ENCODE data around the gene TRABD2B. TPM values are rescaled to one million over a fixed set of nuclear protein-coding genes. Genes with fewer than 3 reads are reported as not detected.

The TRABD2B gene
- total and polyA plus RNA-seq, 2 of the 4 experiments (the other 2 are of a cell fraction): not detected

GRCh38 chr1:47784497-47784822 is 212.7 kb downstream of the TRABD2B start:
- Histone ChIP-seq H2AK9ac (replicated peaks; ENCODE audit: low read depth, low read length, poor library complexity) (no peak overlapping the region), H3K4me1 (ENCODE audit: control insufficient read depth, insufficient read depth, low read length) (no peaks in the 10 kb centered on the region), H4K20me1 (ENCODE audit: insufficient read depth, low read length) (no peaks in the 10 kb centered on the region), H2AK5ac (ENCODE audit: low read depth, low read length) (no peak overlapping the region), H2BK5ac (ENCODE audit: low read depth, low read length, poor library complexity, severe bottlenecking) (no peak overlapping the region), H4K91ac (ENCODE audit: insufficient read depth, low read depth, low read length) (no peak overlapping the region), H3K56ac (ENCODE audit: extremely low read depth, insufficient read depth, low read length) (no peak overlapping the region), H2AFZ (replicated peaks; ENCODE audit: low read length, poor library complexity) (no peak overlapping the region), H4K8ac (ENCODE audit: low read depth in 2 of 2, low read length in 2 of 2) (no peak overlapping the region), H3K4ac (ENCODE audit: low read depth, low read length) (no peak overlapping the region), H3K4me3 (ENCODE audit: insufficient read depth, low read depth, low read length) (no peak overlapping the region), H3K9me3 (ENCODE audit: control insufficient read depth, insufficient read depth, low read length) (no peaks in the 10 kb centered on the region), H3K4me2 (ENCODE audit: low read depth, low read length) (no peak overlapping the region), H3K9me1 (ENCODE audit: insufficient read depth, low read length) (no peaks in the 10 kb centered on the region), H2BK120ac (ENCODE audit: low read depth, low read length) (no peak overlapping the region), H3K23ac (ENCODE audit: low read depth, low read length) (no peak overlapping the region), H3K18ac (ENCODE audit: low read depth, low read length) (no peak overlapping the region), H3K36me3 (ENCODE audit: control insufficient read depth, insufficient read depth, low read length) (no peaks in the 10 kb centered on the region), H2BK15ac (ENCODE audit: low read depth, low read length) (no peak overlapping the region), H4K5ac (ENCODE audit: low read depth, low read length) (no peak overlapping the region), H2BK20ac (ENCODE audit: low read depth, low read length) (no peak overlapping the region), H3K14ac (replicated peaks; ENCODE audit: low read depth, low read length) (no peak overlapping the region), H3K9ac (ENCODE audit: low read depth, low read length) (no peak overlapping the region), H3K79me1 (ENCODE audit: low read depth in 1 of 2, low read length in 2 of 2) (no peaks in the 10 kb centered on the region), H3K27me3 (ENCODE audit: control insufficient read depth, insufficient read depth, low read length) (no peaks in the 10 kb centered on the region; the same call in 1 of the 2 replicates), H3K27ac (ENCODE audit: insufficient read depth, low read length) (no peak overlapping the region)
- no peak for TF ChIP-seq SMC3 (IDR thresholded peaks at IDR 0.05; ENCODE audit: low read depth, low read length)
- TF ChIP-seq RCOR1 (IDR thresholded peaks at IDR 0.05; ENCODE audit: insufficient replicate concordance, low read length): no peak
- TF ChIP-seq MAZ (IDR thresholded peaks at IDR 0.05; ENCODE audit: borderline replicate concordance, low read depth, low read length): no peak
- TF ChIP-seq RAD21 (IDR thresholded peaks at IDR 0.05; ENCODE audit: low read length): no peak
- TF ChIP-seq CTCF (conservative IDR thresholded peaks at IDR 0.05; ENCODE audit: low read depth, low read length): no peak
- no peak for TF ChIP-seq MAFK (IDR thresholded peaks at IDR 0.05; ENCODE audit: low read depth, low read length)
- no peak for TF ChIP-seq POLR2A (IDR thresholded peaks at IDR 0.05; ENCODE audit: low read depth, low read length)
- no peak for TF ChIP-seq NFE2L2 (IDR thresholded peaks at IDR 0.05; ENCODE audit: low read depth, low read length)
- no peak for TF ChIP-seq BHLHE40 (IDR thresholded peaks at IDR 0.05; ENCODE audit: low read depth, low read length)
- TF ChIP-seq, protein P1, sequence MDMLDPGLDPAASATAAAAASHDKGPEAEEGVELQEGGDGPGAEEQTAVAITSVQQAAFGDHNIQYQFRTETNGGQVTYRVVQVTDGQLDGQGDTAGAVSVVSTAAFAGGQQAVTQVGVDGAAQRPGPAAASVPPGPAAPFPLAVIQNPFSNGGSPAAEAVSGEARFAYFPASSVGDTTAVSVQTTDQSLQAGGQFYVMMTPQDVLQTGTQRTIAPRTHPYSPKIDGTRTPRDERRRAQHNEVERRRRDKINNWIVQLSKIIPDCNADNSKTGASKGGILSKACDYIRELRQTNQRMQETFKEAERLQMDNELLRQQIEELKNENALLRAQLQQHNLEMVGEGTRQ (IDR thresholded peaks at IDR 0.05; ENCODE audit: low read depth, low read length): no peak
- TF ChIP-seq CHD1 (IDR thresholded peaks at IDR 0.05; ENCODE audit: low read depth, low read length): no peak
- no peak for TF ChIP-seq RFX5 (IDR thresholded peaks at IDR 0.05; ENCODE audit: low read depth, low read length)
- no peak for TF ChIP-seq MXI1 (IDR thresholded peaks at IDR 0.05; ENCODE audit: borderline replicate concordance, low read depth, low read length)
- TF ChIP-seq FOS (IDR thresholded peaks at IDR 0.05; ENCODE audit: low read depth, low read length): no peak
- no peak for TF ChIP-seq CEBPB (IDR thresholded peaks at IDR 0.05; ENCODE audit: low read depth, low read length)
- no peak for TF ChIP-seq ELK1 (IDR thresholded peaks at IDR 0.05; ENCODE audit: borderline replicate concordance, low read depth, low read length)
- 8% methylated on average over 4 of the region's 6 CpGs; no CpG with 5 or more reads in 1 of the 2 experiments for WGBS, 2 experiments (ENCODE audit: extremely low coverage in 2 of 2, insufficient read length in 1 of 2)
- ATAC-seq (ENCODE audit: low read depth) (no peak), DNase-seq (no peak)
- CTCF ChIA-PET: no interaction called here
- no TSS peak for BruUV-seq (replicated peaks)
- intact Hi-C loops (cut with micrococcal nuclease) (no loop called here), in situ Hi-C loops (cut with MboI; ENCODE audit: low sequenced_read_pairs) (no loop called here), dilution Hi-C loops (cut with HindIII; ENCODE audit: low sequenced_read_pairs, unreplicated experiment) (no loop called here)
- POLR2A ChIA-PET (ENCODE audit: unreplicated experiment): no interaction called here
